GM13976 (cell line): Measurements from ENCODE around the gene RAB39B.

Experiments
- DNase-seq: peaks from one replicate; pipeline ENCODE4 v3.0.0; 2012; ENCODE audit warnings: low spot score
- in situ Hi-C: fragments of 300-500 bp; cut with MboI; formaldehyde crosslinking; loops from one replicate; pipeline ENCODE4 v1.12.0; 2022; ENCODE audit warnings: low sequenced_read_pairs, mixed read lengths, inconsistent platforms; ENCODE audit not compliant: unreplicated experiment
- TF ChIP-seq, protein P1 (sequence below): IDR thresholded peaks from 2 replicates; pipeline ENCODE4 v1.5.1; 2012; ENCODE audit warnings: borderline replicate concordance, mild to moderate bottlenecking; ENCODE audit not compliant: insufficient read depth; ENCODE audit errors: extremely low read depth, missing control alignments, control extremely low read depth

RAB39B gene

GRCh38 chrX:155262970-155263754 is 1.1 kb downstream of the RAB39B start:
- DNase-seq: no peak
- TF ChIP-seq, protein P1, sequence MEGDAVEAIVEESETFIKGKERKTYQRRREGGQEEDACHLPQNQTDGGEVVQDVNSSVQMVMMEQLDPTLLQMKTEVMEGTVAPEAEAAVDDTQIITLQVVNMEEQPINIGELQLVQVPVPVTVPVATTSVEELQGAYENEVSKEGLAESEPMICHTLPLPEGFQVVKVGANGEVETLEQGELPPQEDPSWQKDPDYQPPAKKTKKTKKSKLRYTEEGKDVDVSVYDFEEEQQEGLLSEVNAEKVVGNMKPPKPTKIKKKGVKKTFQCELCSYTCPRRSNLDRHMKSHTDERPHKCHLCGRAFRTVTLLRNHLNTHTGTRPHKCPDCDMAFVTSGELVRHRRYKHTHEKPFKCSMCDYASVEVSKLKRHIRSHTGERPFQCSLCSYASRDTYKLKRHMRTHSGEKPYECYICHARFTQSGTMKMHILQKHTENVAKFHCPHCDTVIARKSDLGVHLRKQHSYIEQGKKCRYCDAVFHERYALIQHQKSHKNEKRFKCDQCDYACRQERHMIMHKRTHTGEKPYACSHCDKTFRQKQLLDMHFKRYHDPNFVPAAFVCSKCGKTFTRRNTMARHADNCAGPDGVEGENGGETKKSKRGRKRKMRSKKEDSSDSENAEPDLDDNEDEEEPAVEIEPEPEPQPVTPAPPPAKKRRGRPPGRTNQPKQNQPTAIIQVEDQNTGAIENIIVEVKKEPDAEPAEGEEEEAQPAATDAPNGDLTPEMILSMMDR: no peak
- in situ Hi-C loops: no loop called here

DNA sequence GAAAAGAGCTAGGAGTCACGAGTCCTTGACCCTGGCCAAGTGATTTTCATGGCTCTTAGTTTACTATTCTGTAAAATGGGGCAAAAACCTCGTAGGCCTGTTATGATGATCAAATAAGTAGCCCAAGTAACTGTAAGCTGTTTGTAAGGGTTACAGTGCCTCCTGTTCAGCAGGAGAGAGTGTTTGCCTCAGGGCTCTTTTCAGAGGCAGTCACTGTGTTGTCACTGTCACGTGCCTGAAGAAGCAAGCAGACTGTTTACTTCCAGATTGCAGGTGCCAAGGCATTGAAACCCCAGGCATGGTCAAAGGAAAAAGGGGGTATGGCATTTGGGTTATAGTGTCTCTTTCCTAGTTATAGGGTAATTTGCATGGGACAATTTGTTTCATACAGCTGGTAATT is 4.5 kb downstream of the RAB39B start:
- DNase-seq: no peak
- TF ChIP-seq, protein P1: no peak
- in situ Hi-C loops: no loop called here

GRCh38 chrX:155251391-155251790 is 12.9 kb downstream of the RAB39B start:
- TF ChIP-seq, protein P1: no peak
- in situ Hi-C loops: no loop called here
- DNase-seq: no peak

DNA sequence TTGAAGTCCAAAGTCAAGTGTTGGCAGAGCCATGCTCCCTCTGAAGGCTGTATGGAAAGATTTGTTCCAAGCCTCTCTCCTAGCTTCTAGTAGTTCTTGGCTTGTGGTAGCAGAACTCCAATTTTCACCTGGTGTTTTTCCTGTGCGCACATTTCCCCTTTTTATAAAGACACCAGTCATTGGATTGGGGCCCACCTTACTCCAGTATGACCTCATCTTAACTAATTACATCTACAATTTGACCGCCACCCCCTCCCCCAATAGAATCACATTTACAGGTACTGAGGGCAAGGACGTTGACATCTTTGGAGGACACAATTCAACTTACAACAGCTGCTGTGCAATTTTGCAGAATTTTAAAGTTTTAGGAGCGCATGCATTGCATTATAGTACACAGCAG is 16.8 kb downstream of the RAB39B start:
- TF ChIP-seq, protein P1: no peak
- in situ Hi-C loops: no loop called here
- no peak for DNase-seq

DNA sequence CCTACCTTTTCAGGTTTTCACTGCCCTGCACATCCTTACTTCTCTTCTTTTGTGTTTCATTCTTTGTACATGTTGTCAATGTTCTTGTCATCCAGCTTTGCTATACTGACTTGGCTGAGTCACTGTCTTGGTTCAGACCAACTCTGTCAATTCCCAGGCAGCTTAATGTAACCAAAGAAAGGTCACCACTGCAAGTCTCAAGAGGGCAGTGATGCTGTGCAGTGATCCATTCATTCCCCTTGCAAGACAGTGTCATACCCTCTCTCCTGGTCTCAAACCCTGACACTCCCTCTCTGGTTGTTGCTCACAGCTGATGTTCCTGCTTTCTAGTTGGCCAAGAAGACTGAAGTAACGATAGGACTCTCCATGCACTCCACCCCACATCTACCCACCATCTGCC is 17.5 kb downstream of the RAB39B start:
- DNase-seq: no peak
- in situ Hi-C loops: no loop called here
- TF ChIP-seq, protein P1: no peak

GRCh38 chrX:155242300-155242699 is 22.0 kb downstream of the RAB39B start:
- in situ Hi-C loops: no loop called here
- TF ChIP-seq, protein P1: no peak
- DNase-seq: no peak

GRCh38 chrX:155237719-155238118 is 26.6 kb downstream of the RAB39B start:
- TF ChIP-seq, protein P1: no peak

More at GRCh38 chrX:155237719-155238118, 26.6 kb downstream of the RAB39B start:
- in situ Hi-C loops: no loop called here
- DNase-seq: no peak
